ENCODE results near the gene LRRC30. TPM values are rescaled to one million over a fixed set of nuclear protein-coding genes. Genes with fewer than 3 reads are reported as not detected.

LRRC30 gene
- total RNA-seq, 3 donors from 2014 or later = not detected

GRCh38 chr18:7232218-7232617 lies 1.3 kb downstream of the LRRC30 start:
- H3K9me3 ChIP-seq = no peaks in the 10 kb centered on the region
- no peak for ATAC-seq
- H3K36me3 ChIP-seq (ENCODE audit: low read depth) = no peaks in the 10 kb centered on the region
- intact Hi-C loops (cut with DNase I, micrococcal nuclease) = no loop called here
- no peaks in the 10 kb centered on the region for H3K4me1 ChIP-seq (ENCODE audit: low read depth)
- no peak for DNase-seq
- no peak overlapping the region for H3K4me3 ChIP-seq
- TF ChIP-seq CTCF (IDR thresholded peaks at IDR 0.05) = no peak

- intact Hi-C loops (cut with DNase I, micrococcal nuclease) = no loop called here
- DNase-seq = no peak
- Histone ChIP-seq H3K36me3 (ENCODE audit: low read depth) (no peaks in the 10 kb centered on the region), H3K9me3 (no peaks in the 10 kb centered on the region), H3K4me1 (ENCODE audit: low read depth) (no peaks in the 10 kb centered on the region), H3K4me3 (no peak overlapping the region)
- no peak for TF ChIP-seq CTCF (IDR thresholded peaks at IDR 0.05)
- ATAC-seq = no peak
Measured at GRCh38 chr18:7233134-7233810, 2.4 kb downstream of the LRRC30 start.

GRCh38 chr18:7234091-7234490 lies 3.2 kb downstream of the LRRC30 start:
- no peaks in the 10 kb centered on the region for H3K36me3 ChIP-seq (ENCODE audit: low read depth)
- intact Hi-C loops (cut with DNase I, micrococcal nuclease) = no loop called here
- ATAC-seq = no peak
- DNase-seq = no peak
- H3K4me1 ChIP-seq (ENCODE audit: low read depth) = no peaks in the 10 kb centered on the region
- no peak for TF ChIP-seq CTCF (IDR thresholded peaks at IDR 0.05)
- H3K4me3 ChIP-seq = no peak overlapping the region
- H3K9me3 ChIP-seq = no peaks in the 10 kb centered on the region

GRCh38 chr18:7234956-7235355 lies 4.1 kb downstream of the LRRC30 start:
- no peaks in the 10 kb centered on the region for H3K36me3 ChIP-seq (ENCODE audit: low read depth)
- H3K4me1 ChIP-seq (ENCODE audit: low read depth) = no peaks in the 10 kb centered on the region
- H3K9me3 ChIP-seq = no peaks in the 10 kb centered on the region
- H3K4me3 ChIP-seq = no peak overlapping the region
- ATAC-seq = no peak
- no peak for DNase-seq
- TF ChIP-seq CTCF (IDR thresholded peaks at IDR 0.05) = no peak
- intact Hi-C loops (cut with DNase I, micrococcal nuclease) = no loop called here

- TF ChIP-seq CTCF (IDR thresholded peaks at IDR 0.05) = no peak
- no peak overlapping the region for H3K4me3 ChIP-seq
- no peaks in the 10 kb centered on the region for H3K4me1 ChIP-seq (ENCODE audit: low read depth)
- H3K36me3 ChIP-seq (ENCODE audit: low read depth) = no peaks in the 10 kb centered on the region
- ATAC-seq (no peak), DNase-seq (no peak)
- no peaks in the 10 kb centered on the region for H3K9me3 ChIP-seq
- intact Hi-C loops (cut with DNase I, micrococcal nuclease) = no loop called here
Measured at GRCh38 chr18:7236072-7236471, 5.2 kb downstream of the LRRC30 start.

GRCh38 chr18:7236933-7237332 lies 6.0 kb downstream of the LRRC30 start:
- no peak for DNase-seq
- no peak for ATAC-seq
- TF ChIP-seq CTCF (IDR thresholded peaks at IDR 0.05) = no peak
- no peak overlapping the region for H3K4me3 ChIP-seq
- no peaks in the 10 kb centered on the region for H3K4me1 ChIP-seq (ENCODE audit: low read depth)
- intact Hi-C loops (cut with DNase I, micrococcal nuclease) = no loop called here
- H3K36me3 ChIP-seq (ENCODE audit: low read depth) = no peaks in the 10 kb centered on the region
- H3K9me3 ChIP-seq = no peaks in the 10 kb centered on the region

All from mucosa of descending colon (tissue), 3 donors.